ENCODE measurements around the gene VPS52. TPM values are rescaled to one million over a fixed set of nuclear protein-coding genes. Genes with fewer than 3 reads are reported as not detected.
A peak's percentile ranks its signal among the peaks of the same experiment; 100 is the strongest.

Gene VPS52
- total RNA-seq, 1 donor from 2014 or later: 35.1 TPM

- H3K27me3 ChIP-seq (ENCODE audit: low read depth): no peaks in the 10 kb centered on the region
- no peaks in the 10 kb centered on the region for H3K9me3 ChIP-seq (replicated peaks)
- peak overlapping the region; percentile 81 for H3K27ac ChIP-seq (replicated peaks)
- intact Hi-C loops (cut with micrococcal nuclease): no loop called here
- peaks cover 27% of the 10 kb centered on the region for H3K36me3 ChIP-seq
- no peak for DNase-seq
- peaks cover 82% of the 10 kb centered on the region for H3K4me1 ChIP-seq
- TF ChIP-seq, protein P1, sequence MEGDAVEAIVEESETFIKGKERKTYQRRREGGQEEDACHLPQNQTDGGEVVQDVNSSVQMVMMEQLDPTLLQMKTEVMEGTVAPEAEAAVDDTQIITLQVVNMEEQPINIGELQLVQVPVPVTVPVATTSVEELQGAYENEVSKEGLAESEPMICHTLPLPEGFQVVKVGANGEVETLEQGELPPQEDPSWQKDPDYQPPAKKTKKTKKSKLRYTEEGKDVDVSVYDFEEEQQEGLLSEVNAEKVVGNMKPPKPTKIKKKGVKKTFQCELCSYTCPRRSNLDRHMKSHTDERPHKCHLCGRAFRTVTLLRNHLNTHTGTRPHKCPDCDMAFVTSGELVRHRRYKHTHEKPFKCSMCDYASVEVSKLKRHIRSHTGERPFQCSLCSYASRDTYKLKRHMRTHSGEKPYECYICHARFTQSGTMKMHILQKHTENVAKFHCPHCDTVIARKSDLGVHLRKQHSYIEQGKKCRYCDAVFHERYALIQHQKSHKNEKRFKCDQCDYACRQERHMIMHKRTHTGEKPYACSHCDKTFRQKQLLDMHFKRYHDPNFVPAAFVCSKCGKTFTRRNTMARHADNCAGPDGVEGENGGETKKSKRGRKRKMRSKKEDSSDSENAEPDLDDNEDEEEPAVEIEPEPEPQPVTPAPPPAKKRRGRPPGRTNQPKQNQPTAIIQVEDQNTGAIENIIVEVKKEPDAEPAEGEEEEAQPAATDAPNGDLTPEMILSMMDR (IDR thresholded peaks at IDR 0.05; ENCODE audit: borderline replicate concordance): no peak
- peak overlapping the region; percentile 73 for H3K4me3 ChIP-seq
Observed at GRCh38 chr6:33203443-33204164, 68.1 kb downstream of the VPS52 start.

GRCh38 chr6:33202799-33203198 lies 68.9 kb downstream of the VPS52 start:
- H3K4me1 ChIP-seq: peaks cover 82% of the 10 kb centered on the region
- peaks cover 27% of the 10 kb centered on the region for H3K36me3 ChIP-seq
- intact Hi-C loops (cut with micrococcal nuclease): no loop called here
- no peak for DNase-seq
- H3K27me3 ChIP-seq (ENCODE audit: low read depth): no peaks in the 10 kb centered on the region
- no peak overlapping the region for H3K27ac ChIP-seq (replicated peaks)
- H3K4me3 ChIP-seq: peak overlapping the region; percentile 99
- no peaks in the 10 kb centered on the region for H3K9me3 ChIP-seq (replicated peaks)
- TF ChIP-seq, protein P1 (IDR thresholded peaks at IDR 0.05; ENCODE audit: borderline replicate concordance): no peak

DNA sequence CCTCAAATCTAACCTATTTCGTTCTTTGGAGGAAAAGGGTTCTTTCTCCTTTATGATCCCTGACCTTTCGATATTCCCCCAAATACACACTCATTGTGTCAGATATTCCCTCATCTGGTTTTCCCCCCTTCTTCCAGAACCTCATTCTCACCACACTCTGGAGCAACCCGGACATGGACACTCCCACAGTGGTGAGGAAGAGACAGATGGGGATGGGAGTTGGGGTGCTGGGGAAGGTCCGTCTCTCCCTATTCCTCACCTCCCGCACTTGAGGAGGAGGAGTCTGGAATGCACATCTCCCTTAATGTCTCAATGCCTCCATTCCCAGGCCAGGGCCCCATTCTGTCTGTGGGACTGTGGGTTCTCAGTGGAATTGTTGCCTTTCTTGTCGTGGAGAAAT lies 69.7 kb downstream of the VPS52 start:
- Histone ChIP-seq H3K4me3 (peak overlapping the region; percentile 99), H3K36me3 (peaks cover 36% of the 10 kb centered on the region), H3K4me1 (peaks cover 82% of the 10 kb centered on the region), H3K27me3 (ENCODE audit: low read depth) (no peaks in the 10 kb centered on the region), H3K9me3 (replicated peaks) (no peaks in the 10 kb centered on the region), H3K27ac (replicated peaks) (peak overlapping the region; percentile 99)
- TF ChIP-seq, protein P1 (IDR thresholded peaks at IDR 0.05; ENCODE audit: borderline replicate concordance): no peak
- intact Hi-C loops (cut with micrococcal nuclease): no loop called here
- DNase-seq: no peak

DNA sequence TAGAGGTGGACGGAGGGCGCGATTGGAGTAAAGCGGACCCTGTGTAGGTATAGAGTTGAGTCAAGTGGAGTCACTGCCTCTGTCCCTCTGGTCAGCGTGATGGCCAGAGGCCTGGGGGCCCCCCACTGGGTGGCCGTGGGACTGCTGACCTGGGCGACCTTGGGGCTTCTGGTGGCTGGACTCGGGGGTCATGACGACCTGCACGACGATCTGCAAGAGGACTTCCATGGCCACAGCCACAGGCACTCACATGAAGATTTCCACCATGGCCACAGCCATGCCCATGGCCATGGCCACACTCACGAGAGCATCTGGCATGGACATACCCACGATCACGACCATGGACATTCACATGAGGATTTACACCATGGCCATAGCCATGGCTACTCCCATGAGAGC lies 70.5 kb downstream of the VPS52 start:
- Histone ChIP-seq H3K27me3 (ENCODE audit: low read depth) (no peaks in the 10 kb centered on the region), H3K36me3 (peaks cover 44% of the 10 kb centered on the region), H3K4me3 (peak overlapping the region; percentile 99), H3K9me3 (replicated peaks) (no peaks in the 10 kb centered on the region), H3K27ac (replicated peaks) (peak overlapping the region; percentile 99), H3K4me1 (peaks cover 88% of the 10 kb centered on the region)
- DNase-seq: no peak
- TF ChIP-seq, protein P1 (IDR thresholded peaks at IDR 0.05; ENCODE audit: borderline replicate concordance): no peak
- intact Hi-C loops (cut with micrococcal nuclease): no loop called here

Small RNA genes within 50 kb of the gene (microRNA-seq; reads per million reads assigned to microRNA genes)
- 1.9 reads per million for gene MIR219A1
- gene MIR6834: not detected
- gene MIR6873: not detected

Other genes with a start within 250 kb of the VPS52 start
- 28.8 TPM for gene HLA-DPA1, start 198.2 kb downstream of the VPS52 start, total RNA-seq
- gene HLA-DPB1, start 195.9 kb downstream of the VPS52 start, total RNA-seq: 34.1 TPM
- gene COL11A2, start 79.4 kb downstream of the VPS52 start, total RNA-seq: 1.3 TPM
- gene RXRB, start 71.2 kb downstream of the VPS52 start, total RNA-seq: 40.3 TPM
- gene SLC39A7, start 71.0 kb downstream of the VPS52 start, total RNA-seq: 50.5 TPM
- 18.2 TPM for gene HSD17B8, start 67.2 kb downstream of the VPS52 start, total RNA-seq
- 28.4 TPM for gene RING1, start 63.4 kb downstream of the VPS52 start, total RNA-seq
- 950 TPM for gene RPS18, start 199 bp upstream of the VPS52 start, total RNA-seq
- gene B3GALT4, start 5.2 kb upstream of the VPS52 start, total RNA-seq: 7.5 TPM
- gene WDR46, start 17.4 kb upstream of the VPS52 start, total RNA-seq: 13.3 TPM
- gene PFDN6, start 17.7 kb upstream of the VPS52 start, total RNA-seq: 47.8 TPM
- 59.4 TPM for gene RGL2, start 27.1 kb upstream of the VPS52 start, total RNA-seq
- 92.3 TPM for gene TAPBP, start 42.2 kb upstream of the VPS52 start, total RNA-seq
- gene ZBTB22, start 45.9 kb upstream of the VPS52 start, total RNA-seq: 13.3 TPM
- 17.7 TPM for gene DAXX, start 51.1 kb upstream of the VPS52 start, total RNA-seq
- gene KIFC1, start 119.9 kb upstream of the VPS52 start, total RNA-seq: 0.49 TPM
- gene PHF1, start 139.1 kb upstream of the VPS52 start, total RNA-seq: 52.2 TPM
- 107 TPM for gene CUTA, start 146.2 kb upstream of the VPS52 start, total RNA-seq
- 6.5 TPM for gene SYNGAP1, start 148.2 kb upstream of the VPS52 start, total RNA-seq
- 4.9 TPM for gene ZBTB9, start 182.7 kb upstream of the VPS52 start, total RNA-seq